ENCODE results near the gene IL36B.
"Not testable (repeated sequence)": the region's sequence is repeated elsewhere in the genome, so short reads cannot be mapped to it uniquely, and the experiment has no call there.

The IL36B gene

DNA sequence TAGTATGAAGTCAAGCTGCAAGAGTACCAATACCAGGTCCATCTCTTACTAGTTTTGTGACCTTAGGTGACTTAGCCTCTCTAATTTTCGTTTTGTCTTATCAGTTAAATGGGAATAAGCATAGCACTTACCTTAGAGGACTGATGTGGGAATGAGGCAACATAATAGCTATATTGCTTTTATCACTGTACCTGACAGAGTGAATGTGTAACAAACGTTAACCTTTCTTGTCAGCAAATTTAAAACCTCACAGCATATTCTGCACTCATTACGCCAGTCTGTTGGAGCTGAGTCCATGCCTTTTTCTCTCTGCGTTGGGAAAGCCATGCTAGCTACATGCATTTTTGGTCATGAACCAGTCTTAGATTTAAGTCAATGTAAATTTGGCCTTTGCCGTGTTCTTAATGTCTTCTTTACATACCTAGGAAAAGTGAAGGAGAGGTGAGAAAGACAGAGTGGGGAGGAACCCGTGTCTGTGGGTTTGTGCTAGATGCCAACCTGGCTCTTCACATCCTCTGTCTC lies at the start of gene IL36B:
Gene IL36B, minus strand, starts transcription at position 472 of the 522 bp plus-strand sequence.
- no peak for DNase-seq

DNA sequence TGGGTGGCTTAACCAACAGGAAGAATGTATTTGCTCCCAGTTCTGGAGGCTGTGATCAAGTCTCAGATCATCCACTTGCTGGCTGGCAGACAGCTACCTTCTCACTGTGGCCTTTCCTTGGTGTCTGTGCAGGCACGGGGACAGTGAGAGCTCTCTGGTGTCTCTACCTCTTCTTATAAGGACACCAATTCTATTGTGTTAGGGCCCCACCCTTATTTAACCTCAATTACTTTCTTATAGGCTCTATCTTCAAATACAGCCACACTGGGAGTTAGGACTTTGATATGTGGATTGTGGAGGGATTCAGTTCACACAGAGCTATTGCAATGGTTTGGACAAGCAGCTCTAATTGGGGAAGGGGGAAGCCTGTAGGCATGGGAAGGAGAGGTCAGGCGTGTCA lies 49.5 kb upstream of the IL36B start:
- no peak for DNase-seq

DNA sequence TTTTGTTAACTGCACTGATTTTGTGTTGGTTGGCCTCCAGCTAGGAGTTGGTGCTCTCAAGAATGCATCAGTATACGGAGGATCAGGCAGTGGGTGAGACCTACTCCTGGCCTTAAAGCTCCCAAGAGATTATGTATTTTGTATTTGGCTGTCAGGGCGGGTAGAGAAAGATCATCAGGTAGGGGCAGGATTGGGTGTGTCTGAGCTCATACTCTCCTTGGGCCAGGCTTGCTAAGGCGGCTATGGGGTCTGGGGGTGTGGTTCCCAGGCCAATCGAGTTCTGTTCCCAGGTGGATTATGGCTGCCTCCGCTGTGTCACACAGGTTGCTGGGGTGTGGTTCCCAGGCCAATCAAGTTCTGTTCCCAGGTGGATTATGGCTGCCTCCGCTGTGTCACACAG lies 45.9 kb upstream of the IL36B start:
- no peak for DNase-seq

DNA sequence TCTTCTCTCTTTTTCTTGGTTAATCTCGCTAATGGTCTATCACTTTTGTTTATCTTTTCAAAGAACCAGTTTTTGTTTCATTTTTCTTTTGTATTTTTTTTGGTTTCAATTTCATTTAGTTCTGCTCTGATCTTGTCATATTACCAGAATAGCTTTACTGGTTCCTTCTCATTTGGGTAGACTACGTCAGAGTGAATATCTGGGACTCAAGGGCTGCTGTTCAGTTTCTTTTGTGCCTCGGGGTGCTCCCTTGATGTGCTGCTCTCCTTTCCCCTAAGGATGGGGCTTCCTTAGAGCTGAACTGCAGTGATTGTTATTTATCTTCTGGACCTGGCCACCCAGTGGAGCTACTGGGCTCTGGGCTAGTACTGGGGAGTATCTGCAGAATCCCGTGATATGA lies 45.4 kb upstream of the IL36B start:
- DNase-seq = no peak

DNA sequence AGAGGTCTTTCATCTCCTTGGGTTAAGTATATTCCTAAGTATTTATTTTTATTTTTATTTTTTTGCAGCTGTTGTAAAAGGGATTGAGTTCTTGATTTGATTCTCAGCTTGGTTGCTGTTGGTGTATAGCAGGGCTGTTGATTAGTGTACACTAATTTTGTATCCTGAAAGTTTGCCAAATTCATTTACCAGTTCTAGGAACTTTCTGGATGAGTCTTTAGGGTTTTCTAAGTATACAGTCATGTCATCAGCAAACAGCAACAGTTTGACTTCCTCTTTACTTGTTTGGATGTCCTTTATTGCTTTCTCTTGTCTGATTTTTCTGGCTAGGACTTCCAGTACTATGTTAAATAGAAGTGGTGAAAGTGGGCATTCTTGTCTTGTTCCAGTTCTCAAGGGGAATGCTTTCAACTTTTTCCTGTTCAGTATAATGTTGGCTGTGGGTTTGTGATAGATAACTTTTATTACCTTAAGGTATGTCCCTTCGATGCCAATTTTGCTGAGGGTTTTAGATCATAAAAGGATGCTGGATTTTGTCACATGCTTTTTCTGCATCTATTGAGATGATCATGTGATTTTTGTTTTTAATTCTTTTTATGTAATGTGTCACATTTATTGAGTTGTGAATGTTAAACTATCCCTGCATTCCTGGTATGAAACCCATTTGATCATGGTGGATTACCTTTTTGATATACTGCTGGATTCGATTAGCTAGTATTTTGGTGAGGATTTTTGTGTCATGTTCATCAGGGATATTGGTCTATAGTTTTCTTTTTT lies 44.4 kb upstream of the IL36B start:
- not testable (repeated sequence) for DNase-seq

DNA sequence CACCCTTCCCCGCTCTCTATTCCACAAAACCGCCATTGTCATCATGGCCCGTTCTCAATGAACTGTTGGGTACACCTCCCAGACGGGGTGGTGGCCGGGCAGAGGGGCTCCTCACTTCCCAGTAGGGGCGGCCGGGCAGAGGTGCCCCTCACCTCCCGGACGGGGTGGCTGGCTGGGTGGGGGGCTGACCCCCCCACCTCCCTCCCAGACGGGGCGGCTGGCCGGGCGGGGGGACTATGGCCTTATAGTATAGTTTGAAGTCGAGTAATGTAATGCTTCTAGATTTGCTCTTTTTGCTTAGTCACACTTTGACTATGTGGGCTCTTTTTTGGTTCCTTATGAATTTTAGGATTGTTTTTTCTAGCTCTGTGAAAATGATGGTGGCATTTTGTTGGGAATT lies 43.6 kb upstream of the IL36B start:
- DNase-seq = not testable (repeated sequence)

DNA sequence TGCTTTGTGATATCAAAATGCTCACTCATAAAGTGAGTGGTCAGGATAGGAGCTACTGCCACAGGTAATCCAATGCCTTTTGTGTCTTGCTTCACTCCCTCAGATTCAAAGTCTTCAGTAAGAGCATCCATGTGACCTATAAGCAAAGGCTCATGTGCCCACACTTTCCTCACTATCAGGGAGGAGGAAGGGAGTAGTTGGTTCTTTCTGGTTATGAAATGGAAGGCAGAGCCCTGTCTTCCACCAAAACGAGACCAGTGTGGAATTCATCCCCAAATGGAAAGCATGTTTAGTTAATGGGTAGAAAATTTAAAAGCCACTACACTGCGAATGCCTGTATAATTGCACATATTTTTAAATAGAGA lies 40.9 kb upstream of the IL36B start:
- DNase-seq = no peak

DNA sequence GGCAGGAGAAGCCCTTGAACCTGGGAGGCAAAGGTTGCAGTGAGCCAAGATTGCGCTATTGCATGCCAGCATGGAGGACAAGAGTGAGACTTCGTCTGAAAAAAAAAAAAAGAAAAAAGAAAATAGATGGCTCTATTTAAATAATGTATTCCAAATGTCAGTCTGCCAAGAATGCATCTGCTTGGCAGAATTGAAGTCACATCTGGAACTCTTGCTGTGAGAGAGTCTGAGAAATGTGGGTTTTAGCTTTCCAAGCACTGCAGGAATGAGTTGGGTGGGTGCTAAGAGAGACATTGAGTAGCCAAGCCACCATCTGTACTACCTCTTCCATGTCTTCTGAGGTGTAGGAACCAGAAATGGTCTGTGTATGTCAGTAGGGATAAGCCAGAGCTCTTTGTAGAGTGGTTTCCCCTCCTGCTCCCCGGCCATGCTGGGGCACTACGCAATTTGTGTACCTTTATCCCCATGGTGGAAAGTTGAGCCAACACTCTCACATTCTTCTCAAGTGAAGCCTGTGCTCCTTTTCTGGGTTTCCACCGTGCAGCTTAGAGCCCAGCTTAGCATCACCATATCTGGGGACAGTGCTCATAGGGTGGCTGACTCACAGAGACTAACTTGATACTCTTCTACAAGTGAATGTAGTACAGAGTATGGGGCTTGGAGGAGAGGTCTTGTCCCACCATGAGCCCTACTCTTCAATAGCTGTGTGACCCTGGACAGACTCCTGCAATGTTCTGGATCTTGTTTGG lies 40.4 kb upstream of the IL36B start:
- no peak for DNase-seq

DNA sequence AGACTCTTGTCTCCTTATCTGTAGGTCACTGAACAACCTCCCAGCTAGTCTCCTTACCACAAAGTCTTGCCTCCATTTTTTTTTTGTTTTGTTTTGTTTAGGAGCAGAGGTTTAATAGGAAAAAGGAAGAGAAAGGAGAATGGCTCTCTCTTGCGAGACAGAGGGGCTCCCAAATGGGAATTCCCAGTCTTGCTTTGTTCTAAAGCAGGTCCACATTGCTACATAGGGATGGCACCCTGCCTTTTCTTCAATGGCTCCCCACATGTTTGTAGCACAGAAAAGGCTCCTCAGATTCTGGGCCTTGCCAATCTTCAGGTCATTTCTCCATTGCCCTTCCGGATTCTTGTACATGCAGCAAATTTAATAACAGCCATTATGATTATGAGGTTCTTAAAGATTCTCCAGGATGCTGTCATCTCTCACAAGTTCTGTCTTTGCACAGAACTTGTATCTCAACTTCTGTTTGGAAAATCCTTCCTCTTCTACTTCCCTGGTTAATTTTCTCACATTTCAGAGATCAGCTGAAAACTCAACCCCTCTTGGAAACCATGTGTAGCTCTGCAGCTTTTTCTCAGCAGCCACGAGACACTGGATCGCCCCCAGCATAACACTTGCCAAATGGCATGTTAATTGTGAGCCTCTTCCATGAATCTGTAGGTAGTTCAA lies 38.7 kb upstream of the IL36B start:
- no peak for DNase-seq

DNA sequence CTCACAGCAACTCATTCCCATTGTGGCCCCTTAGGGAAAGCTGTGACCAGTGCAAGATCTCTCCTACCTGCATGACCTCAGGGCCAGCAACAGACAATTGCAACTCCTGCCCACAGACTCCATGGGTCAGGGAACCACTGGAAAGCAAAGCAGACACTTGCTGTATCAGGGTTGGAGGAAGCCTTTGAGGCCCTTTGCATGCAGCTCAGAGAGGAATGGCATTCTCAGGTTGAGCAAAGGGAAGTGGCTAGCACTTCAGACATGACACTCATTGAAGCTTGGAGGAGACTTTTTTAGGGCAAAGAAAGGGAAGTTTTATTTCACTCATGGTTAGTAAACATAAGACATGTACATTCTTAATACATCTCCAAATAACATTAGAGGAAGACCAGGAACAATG lies 37.2 kb upstream of the IL36B start:
- no peak for DNase-seq

DNA sequence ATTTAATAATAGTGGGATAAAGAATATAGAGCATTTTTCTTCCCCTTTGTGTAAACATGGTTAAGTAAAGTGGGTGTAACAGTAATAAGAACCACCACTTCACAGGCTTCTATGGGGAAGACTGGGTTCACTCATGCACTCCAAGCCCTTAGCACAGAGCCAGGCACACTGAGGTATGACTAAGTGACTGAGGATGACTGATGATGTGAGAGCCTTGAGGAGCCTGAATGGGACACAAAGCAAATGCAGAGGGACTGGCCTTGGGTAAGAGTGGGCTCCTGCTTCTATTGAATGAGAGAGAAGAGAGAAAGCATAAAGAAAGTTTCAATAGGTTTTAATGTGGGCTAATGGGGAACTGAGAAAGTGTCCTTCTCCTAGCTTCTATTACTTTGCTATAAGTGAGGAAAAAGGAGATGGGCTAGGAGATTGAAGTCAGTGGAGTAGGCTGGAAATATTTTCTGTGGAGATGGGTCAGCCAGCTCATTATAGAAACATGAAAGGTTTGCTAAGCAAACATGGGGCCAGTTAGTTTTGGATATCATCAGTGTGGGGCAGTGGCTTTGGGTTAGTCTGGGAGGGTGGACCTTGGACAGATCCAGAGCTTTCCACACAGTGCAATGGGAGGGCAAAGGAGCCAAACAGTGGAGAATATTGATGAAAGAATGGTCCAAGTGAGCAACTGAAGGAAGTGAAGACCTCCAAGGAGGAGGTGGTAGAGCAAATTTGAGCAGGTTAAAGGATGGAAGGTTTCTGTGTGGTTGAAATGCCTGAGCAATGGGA lies 35.7 kb upstream of the IL36B start:
- DNase-seq = no peak

DNA sequence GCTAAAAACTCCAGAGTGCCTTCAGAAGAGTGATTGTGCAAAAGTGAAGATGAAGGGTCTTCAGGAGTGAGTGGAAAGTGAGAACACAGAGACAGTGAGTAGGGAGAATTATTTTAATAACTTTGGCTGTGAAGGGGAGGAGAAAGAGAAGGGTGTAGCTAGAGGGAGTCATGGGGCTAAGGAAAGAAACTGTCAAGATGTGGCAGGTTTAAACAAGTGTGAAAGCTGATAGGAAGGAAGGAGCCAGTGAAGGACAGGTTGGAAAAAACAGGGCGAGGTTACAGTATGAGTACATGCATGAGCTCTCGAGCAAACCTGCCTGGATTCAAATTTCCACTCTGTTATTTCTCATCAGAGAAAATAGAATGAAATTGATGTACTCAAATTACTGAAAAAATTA lies 32.9 kb upstream of the IL36B start:
- DNase-seq = no peak

DNA sequence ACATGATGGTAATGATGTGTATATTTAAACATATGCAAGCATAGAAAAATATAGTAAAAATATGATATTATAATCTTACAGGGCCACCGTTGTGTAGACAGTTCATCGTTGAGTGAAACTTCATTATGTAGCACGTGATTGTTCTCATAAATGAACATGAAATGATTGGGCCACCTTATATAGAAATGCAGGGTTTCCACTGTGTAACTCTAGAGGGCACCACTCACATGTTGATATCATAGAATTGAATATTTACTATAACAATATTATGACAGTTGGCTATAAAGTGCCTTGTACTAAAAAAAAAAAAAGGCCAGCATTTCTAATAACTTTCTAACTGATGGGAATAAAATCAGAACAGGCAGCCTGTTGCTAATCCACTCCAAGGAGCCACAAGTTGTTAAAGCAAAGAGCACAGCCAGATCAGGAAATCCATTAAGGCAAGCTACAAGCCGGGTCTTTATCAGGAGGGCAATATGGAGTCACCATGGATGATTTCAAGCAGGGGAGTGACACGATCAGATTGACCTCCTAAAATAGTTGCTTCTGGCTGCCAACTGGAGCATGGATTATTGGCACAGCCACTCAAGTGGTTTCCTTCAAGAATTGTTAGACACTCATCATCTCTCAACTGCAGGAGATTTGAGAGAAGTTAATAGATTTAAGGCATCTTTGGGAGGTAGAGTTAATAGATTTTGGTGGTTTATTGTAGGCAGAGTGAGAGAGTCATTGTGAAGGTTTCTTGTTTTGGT lies 31.8 kb upstream of the IL36B start:
- no peak for DNase-seq

DNA sequence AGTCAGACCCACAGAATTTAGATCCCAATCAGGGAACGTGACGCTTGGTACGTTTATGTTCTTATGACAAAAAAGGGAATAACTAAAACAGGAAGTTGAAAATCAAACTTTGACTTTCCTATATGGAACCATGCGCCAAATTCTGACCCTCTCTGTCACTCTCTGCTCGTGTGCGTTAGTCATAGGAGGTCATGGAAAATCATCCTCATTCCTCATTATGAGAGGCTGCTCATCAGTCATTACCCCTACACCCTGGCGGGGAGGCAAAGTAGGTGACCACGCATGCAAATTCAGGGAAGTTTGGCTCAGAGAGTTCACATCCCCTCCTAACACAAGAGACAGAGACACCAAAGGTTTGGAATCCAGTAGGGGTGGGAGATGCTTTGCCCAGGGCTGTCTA lies 30.6 kb upstream of the IL36B start:
- no peak for DNase-seq

DNA sequence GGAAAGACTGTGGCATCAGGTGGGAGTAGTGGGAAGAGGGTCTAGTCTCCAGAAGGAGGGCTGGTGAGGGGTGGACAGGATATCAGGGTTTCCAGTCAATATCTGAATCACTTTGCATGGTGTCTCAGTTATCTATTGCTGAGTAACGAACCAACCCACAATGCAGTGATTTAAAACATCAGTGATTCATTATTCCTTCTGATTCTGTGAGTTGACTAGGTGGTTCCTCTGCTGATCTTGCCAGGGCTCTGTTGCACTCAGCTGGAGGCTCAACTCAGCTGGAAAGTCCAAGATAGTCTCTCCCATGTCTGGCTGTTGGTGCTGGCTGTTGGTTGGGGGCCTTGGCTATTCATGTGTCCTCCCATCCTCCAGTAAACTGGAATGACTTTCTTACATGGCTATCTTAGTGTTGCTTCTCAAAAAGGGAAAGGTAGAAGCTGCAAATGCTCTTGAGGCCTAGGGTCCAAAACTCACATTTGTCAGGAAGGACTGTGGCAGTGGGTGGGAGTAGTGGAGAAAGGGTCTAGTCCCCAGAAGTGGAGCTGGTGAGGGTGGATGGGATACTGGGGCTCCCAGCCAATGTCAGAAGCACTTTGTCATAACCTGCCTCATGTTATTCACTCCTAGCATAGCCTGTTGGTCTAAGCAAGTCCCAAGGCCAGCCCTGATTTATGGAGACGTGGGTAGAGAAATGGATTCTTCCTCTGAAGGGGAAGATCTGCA lies 29.0 kb upstream of the IL36B start:
- DNase-seq = no peak

DNA sequence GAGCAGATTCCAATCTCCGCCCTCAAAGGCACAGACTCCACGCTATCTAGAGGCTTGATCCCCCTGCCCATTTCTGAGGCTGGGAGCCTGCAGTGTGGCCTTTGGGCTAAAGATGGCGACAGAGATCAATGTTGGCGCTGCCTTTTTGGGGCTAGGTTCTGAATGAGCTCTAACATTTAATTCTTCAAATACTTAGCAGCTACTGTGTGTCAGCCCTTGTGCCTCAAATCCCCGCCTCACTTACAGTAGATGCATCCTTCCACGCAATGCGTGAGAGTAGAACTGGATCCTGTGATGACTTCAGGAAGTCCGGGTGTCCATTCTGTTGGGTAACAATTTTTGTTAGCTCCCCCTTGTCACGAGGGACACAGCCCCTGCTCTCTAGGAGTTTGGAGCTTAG lies 27.5 kb upstream of the IL36B start:
- peak; percentile 44 for DNase-seq

DNA sequence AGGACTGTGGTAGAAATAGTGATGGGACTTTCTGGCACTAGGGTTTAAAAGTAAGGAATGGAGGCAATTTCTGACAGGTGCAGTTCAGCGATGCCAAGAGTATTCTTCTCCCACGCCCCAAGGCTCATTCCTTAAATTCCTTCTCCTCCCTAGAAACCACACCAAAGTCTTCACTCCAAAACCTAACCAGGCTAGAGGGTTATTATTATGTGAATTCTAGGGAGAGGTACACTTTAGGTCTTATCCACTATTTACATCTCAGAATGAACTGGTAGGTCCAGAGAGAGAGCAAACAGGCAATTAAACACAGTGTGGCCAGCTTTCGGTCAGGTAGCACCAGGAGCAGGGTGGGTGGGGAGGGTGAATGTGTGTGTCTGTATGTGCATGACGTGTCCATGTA lies 26.5 kb upstream of the IL36B start:
- no peak for DNase-seq

DNA sequence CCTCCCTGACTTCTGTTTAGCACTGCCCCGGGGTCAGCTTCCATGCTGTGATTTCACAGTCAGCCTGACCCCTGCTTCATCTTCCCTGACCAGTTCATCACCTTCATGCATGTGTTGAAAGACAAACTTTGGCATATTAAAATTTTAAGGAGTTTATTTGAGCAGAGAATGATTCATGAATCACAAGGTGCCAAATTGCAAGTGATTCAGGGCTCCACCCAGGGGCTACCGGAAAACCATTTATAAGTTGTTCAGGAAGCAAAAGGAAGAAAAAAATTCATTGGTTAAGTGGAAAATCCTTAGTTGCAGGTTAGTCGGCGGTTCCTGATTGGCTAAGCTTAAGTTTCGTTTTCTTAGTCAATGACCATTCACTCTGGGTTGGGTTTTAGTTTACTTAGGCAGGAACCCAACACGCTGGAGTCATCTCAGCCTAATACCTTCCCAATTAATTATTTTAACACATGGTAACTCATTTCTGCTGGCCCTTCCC lies 25.7 kb upstream of the IL36B start:
- DNase-seq = peak; percentile 40

DNA sequence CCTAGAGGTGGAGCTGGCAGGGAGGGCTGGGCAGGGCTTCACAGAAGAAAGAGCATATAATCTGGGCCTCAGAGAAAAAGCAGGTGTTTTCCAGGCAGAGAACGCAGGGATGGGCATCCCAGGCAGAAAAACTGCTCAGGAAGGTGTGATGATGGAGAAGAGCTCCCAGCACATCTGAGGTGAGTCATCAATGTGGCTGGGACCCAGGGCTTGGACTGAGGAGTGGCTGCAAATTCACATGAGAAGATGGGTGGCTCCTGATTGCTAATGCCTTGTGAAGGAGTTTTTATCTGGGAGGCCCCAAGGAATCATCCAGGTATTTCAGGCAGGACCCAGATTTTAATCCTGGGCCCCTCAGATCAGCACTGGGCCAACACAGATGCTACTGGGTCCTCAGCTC lies 25.3 kb upstream of the IL36B start:
- DNase-seq = no peak

DNA sequence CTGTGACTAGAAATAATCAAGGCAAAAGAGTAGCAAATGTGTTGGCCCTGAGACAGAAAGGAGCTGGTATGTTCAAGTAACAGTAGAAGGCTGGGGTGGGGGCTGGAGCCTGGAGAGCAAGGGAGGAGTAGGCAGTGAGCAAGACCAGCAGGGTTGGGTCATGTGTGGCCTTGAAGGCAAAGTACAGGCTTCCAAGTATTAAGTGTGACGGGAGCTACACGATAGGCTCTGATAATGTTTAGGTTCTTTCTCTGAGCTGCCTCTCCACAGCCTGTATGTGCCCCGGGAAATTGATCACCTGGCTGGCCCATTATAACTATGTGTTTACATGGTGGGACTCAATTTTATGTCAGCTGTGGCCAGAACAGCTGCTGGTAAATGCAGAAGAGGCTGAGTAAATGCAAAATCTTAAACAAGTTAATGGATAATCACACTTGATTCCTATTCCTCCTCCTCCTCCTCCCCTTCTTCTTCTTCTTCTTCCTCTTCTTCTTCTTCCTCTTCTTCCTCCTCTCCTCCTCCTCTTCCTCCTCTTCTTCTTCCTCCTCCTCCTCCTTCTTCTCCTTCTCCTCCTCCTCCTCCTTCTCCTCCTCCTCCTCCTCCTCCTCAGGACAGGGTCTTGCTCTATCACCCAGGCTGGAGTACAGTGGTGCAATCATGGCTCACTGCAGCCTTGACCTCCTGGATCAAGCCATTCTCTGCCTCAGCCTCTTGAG lies 24.4 kb upstream of the IL36B start:
- no peak for DNase-seq

DNA sequence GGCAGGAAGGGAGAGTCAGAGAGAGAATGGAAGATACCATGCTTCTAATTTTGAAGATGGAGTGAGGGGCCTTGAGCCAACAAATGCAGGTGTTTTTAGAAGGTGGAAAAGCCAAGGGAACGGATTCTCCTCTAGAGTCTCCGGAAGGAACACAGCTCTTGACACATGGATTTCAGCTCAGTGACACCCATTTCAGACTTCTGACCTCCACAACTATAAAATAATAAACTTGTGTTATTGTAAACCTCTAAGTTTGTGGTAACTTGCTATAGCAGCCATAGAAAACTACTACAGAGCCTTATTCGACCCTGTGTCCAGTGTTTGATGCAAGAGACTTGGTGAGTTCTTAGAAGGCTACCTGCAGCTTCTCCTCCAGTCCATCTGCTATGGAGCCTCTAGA lies 22.9 kb upstream of the IL36B start:
- DNase-seq = no peak
